MM.1S (cell line): ENCODE results near the gene KDELR3.

Experiments used
- DNase-seq: peaks from one replicate; pipeline ENCODE4 v3.0.0-alpha.2; 2015
- H2AFZ ChIP-seq: fragments of 300-600 bp; sonication (generic); 2 replicates; pipeline ENCODE4 v1.6.0; 2016; ENCODE audit warnings: antibody characterized with exemption, low read length
- H3F3A ChIP-seq: fragments of 300-600 bp; sonication (generic); 2 replicates; pipeline ENCODE4 v1.6.1; 2016; ENCODE audit warnings: mild to moderate bottlenecking, antibody characterized with exemption, low read length, moderate library complexity, mixed read lengths; ENCODE audit not compliant: insufficient read depth
- H3K27ac ChIP-seq: fragments of 300-600 bp; sonication (generic); 2 replicates; pipeline ENCODE4 v1.5.1; 2016; ENCODE audit warnings: mild to moderate bottlenecking, low read length
- H3K27me3 ChIP-seq: fragments of 300-600 bp; sonication (generic); replicated peaks from 2 replicates; pipeline ENCODE4 v1.6.0; 2016; ENCODE audit warnings: low read length; ENCODE audit not compliant: insufficient read depth
- H3K36me3 ChIP-seq: fragments of 300-600 bp; sonication (generic); replicated peaks from 2 replicates; pipeline ENCODE4 v1.6.1; 2016; ENCODE audit warnings: mild to moderate bottlenecking, low read length, mixed read lengths; ENCODE audit not compliant: insufficient read depth
- H3K4me1 ChIP-seq: fragments of 300-600 bp; sonication (generic); 2 replicates; pipeline ENCODE4 v1.6.1; 2016; ENCODE audit warnings: low read length, mixed read lengths
- H3K4me2 ChIP-seq: fragments of 300-600 bp; sonication (generic); 2 replicates; pipeline ENCODE4 v1.6.0; 2016; ENCODE audit warnings: low read depth, low read length
- H3K4me3 ChIP-seq: fragments of 300-600 bp; sonication (generic); 2 replicates; pipeline ENCODE4 v1.5.1; 2016; ENCODE audit warnings: low read length, mixed read lengths
- H3K79me2 ChIP-seq: fragments of 300-600 bp; sonication (generic); 2 replicates; pipeline ENCODE4 v1.6.1; 2016; ENCODE audit warnings: mixed run types, low read length, mixed read lengths
- H3K9ac ChIP-seq: fragments of 300-600 bp; sonication (generic); 2 replicates; pipeline ENCODE4 v1.6.1; 2016; ENCODE audit warnings: low read length, mixed read lengths
- H3K9me2 ChIP-seq: fragments of 300-600 bp; sonication (generic); replicated peaks from 2 replicates; pipeline ENCODE4 v1.6.1; 2016; ENCODE audit warnings: mild to moderate bottlenecking, low read length, mixed read lengths; ENCODE audit not compliant: insufficient read depth
- H3K9me3 ChIP-seq: fragments of 300-600 bp; sonication (generic); replicated peaks from 2 replicates; pipeline ENCODE4 v1.6.1; 2016; ENCODE audit warnings: mild to moderate bottlenecking, low read length, mixed read lengths; ENCODE audit not compliant: insufficient read depth
- H4K20me1 ChIP-seq: fragments of 300-600 bp; sonication (generic); 2 replicates; pipeline ENCODE4 v1.6.1; 2016; ENCODE audit warnings: mild to moderate bottlenecking, low read length, moderate library complexity, mixed read lengths; ENCODE audit not compliant: insufficient read depth
- CTCF ChIP-seq: fragments of 300-600 bp; sonication (generic); IDR thresholded peaks from 2 replicates; pipeline ENCODE4 v1.5.1; 2016; ENCODE audit warnings: antibody characterized with exemption, low read length, mixed read lengths
- EZH2 ChIP-seq: fragments of 300-600 bp; sonication (generic); optimal IDR thresholded peaks from 2 replicates; pipeline ENCODE3; 2017; ENCODE audit warnings: low read depth, mild to moderate bottlenecking, antibody characterized with exemption, low read length, mixed read lengths
- EZH2phosphoT487 ChIP-seq: fragments of 300-600 bp; sonication (generic); IDR thresholded peaks from 2 replicates; pipeline ENCODE4 v1.6.1; 2018; ENCODE audit warnings: antibody characterized with exemption, low read length

The KDELR3 gene

GRCh38 chr22:38504731-38505540, 37.0 kb downstream of the KDELR3 start:
- peak overlapping the region; percentile 100 for H3K9ac ChIP-seq
- H4K20me1 ChIP-seq, result peaks cover 39% of the 10 kb centered on the region
- H3K27me3 ChIP-seq, result no peaks in the 10 kb centered on the region
- H3K4me2 ChIP-seq, result peak overlapping the region; percentile 97
- H3K36me3 ChIP-seq, result no peaks in the 10 kb centered on the region; the same call in 1 of the 2 replicates
- H3K79me2 ChIP-seq, result peaks cover 62% of the 10 kb centered on the region
- H3K9me2 ChIP-seq, result no peaks in the 10 kb centered on the region
- peak overlapping the region; percentile 97 for H3K4me3 ChIP-seq
- H3F3A ChIP-seq, result peaks cover 9% of the 10 kb centered on the region; the same call in 1 of the 2 replicates
- peak; percentile 74 for DNase-seq
- H2AFZ ChIP-seq, result no peak overlapping the region
- peak overlapping the region; percentile 98 for H3K27ac ChIP-seq
- H3K4me1 ChIP-seq, result peaks cover 14% of the 10 kb centered on the region
- H3K9me3 ChIP-seq, result no peaks in the 10 kb centered on the region
- TF ChIP-seq CTCF (no peak), EZH2 (no peak), EZH2phosphoT487 (no peak)

GRCh38 chr22:38505541-38506117, 37.7 kb downstream of the KDELR3 start:
- Histone ChIP-seq H3K4me1 (peaks cover 14% of the 10 kb centered on the region), H3K4me3 (peak overlapping the region; percentile 97), H2AFZ (peak overlapping the region; percentile 80; the same call in 1 of the 2 replicates), H3K27me3 (no peaks in the 10 kb centered on the region), H3K9ac (peak overlapping the region; percentile 100), H3K9me3 (no peaks in the 10 kb centered on the region), H3K79me2 (peaks cover 56% of the 10 kb centered on the region), H3K4me2 (peak overlapping the region; percentile 97), H3K36me3 (no peaks in the 10 kb centered on the region; the same call in 1 of the 2 replicates), H3F3A (peaks cover 9% of the 10 kb centered on the region; the same call in 1 of the 2 replicates), H3K9me2 (no peaks in the 10 kb centered on the region), H3K27ac (peak overlapping the region; percentile 98), H4K20me1 (peaks cover 39% of the 10 kb centered on the region)
- TF ChIP-seq EZH2, result no peak
- TF ChIP-seq EZH2phosphoT487, result no peak
- TF ChIP-seq CTCF, result no peak
- peak; percentile 53 for DNase-seq

- H4K20me1 ChIP-seq, result peaks cover 34% of the 10 kb centered on the region
- no peaks in the 10 kb centered on the region for H3K9me2 ChIP-seq
- TF ChIP-seq EZH2, result no peak
- peak within 1 kb of the TSS; percentile 80 for H2AFZ ChIP-seq
- H3K4me2 ChIP-seq, result peak within 1 kb of the TSS; percentile 97
- H3K79me2 ChIP-seq, result peaks cover 48% of the 10 kb centered on the region
- H3K9ac ChIP-seq, result peak within 1 kb of the TSS; percentile 100
- H3K4me1 ChIP-seq, result peaks cover 14% of the 10 kb centered on the region
- H3K27ac ChIP-seq, result peak within 1 kb of the TSS; percentile 98
- DNase-seq, result peak; percentile 97
- no peaks in the 10 kb centered on the region for H3K27me3 ChIP-seq
- no peaks in the 10 kb centered on the region for H3K9me3 ChIP-seq
- peak within 1 kb of the TSS; percentile 97 for H3K4me3 ChIP-seq
- H3K36me3 ChIP-seq, result no peaks in the 10 kb centered on the region; the same call in 1 of the 2 replicates
- H3F3A ChIP-seq, result peaks cover 9% of the 10 kb centered on the region; the same call in 1 of the 2 replicates
Observed at GRCh38 chr22:38506118-38506962, 38.4 kb downstream of the KDELR3 start, which contains the start of gene DDX17. TSS of gene DDX17 (minus strand) at chr22:38506311.
